Stimulated activated CD4-positive, alpha-beta T cell treated with anti-CD3 and anti-CD28 coated beads, Interleukin-4, amount 100 ng/mL, for 4 hours (primary cell): ENCODE results near the gene ECE1.
A peak's percentile ranks its signal among the peaks of the same experiment; 100 is the strongest.
"Not testable (repeated sequence)": the region's sequence is repeated elsewhere in the genome, so short reads cannot be mapped to it uniquely, and the experiment has no call there.

ENCODE experiments used
- DNase-seq, 2 experiments: peaks; one replicate each; pipeline ENCODE4 v3.0.0-alpha.2; 2020

Gene ECE1

GRCh38 chr1:21246905-21247642, 43.2 kb downstream of the ECE1 start:
- no peak for DNase-seq

DNA sequence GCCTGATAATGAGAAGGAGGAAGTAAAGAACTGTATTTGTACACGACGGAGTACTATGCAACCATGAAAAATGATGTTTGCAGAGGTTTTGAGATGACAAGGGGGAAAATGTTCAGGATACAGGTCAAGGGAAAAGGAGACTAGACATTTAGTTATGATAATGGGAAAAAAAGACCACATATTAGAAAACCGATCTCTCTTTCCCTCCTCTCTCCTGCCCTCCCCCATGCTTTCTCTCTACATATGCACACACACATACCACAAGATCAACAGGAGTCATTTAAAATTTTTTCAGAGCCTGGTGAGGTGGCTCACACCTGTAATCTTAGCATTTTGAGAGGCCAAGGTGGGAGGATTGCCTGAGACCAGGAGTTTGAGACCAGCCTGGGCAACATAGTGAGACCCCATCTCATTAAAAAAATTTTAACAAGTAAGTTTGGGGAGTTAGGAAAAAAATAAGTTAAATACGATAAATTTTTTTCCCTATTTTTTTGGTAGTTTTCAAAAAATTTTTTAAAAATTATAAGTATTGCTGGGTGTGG, 44.5 kb downstream of the ECE1 start:
- no peak for DNase-seq

- DNase-seq = no peak
Observed at GRCh38 chr1:21244986-21245687, 45.1 kb downstream of the ECE1 start.

DNA sequence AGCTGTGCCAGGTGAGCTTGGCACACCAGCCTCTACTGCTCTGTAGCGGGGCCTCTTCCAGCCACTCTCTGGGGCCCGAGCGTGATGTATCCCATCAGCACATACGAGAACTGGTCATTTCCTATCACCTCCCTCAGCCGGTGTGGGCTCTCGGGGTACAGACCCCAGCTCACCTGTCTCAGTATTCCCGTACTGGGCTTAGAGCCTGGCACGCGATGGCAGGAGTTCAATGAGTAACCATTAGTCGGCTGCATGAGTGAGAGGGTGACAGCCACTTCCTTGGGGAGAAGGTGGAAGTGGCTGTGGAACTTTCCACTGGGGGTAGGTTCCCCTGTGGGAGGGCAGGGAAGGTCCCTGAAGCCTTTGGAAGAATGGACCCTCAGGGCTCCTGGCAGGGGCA, 46.1 kb downstream of the ECE1 start:
- DNase-seq = no peak

- no peak for DNase-seq
Observed at GRCh38 chr1:21242846-21243245, 47.4 kb downstream of the ECE1 start.

GRCh38 chr1:21241771-21242581, 48.3 kb downstream of the ECE1 start:
- DNase-seq = no peak

DNA sequence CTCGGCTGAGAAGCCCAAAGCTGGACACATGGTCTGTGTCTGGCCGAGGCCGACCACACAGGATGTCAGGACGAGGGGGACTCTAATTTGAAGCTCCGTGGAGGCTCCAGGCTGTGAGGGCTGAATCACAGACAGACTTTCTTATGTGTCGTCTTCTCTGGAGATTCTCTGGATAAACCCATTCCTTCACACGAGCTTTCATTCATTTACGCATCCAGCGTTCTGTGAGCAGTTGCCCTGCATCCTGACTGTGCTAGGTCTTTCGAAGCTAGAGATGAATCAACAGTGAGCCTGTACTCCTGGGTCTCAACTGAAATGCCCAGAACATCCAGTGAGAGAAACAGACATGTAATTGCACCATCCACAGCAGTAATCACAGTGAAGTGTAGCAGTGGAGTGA, 49.6 kb downstream of the ECE1 start:
- no peak for DNase-seq

DNA sequence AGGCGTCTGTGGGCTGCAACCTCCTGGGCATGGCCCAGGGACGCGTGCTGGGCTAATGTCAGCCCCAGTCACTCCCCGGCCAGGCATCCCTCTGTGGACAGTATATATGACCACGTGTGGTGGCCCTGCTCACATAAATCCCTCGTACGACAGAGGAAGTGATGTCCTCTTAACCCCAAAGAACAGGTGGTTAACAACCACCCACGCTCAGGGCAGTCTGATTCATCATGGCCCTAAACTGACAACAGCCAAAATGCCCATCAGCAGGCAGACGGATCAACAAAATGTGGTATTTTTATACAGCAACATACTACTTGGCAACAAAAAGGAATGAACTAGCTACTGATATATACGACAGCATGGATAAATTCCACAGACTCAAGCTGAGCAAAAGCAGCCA, 51.0 kb downstream of the ECE1 start:
- DNase-seq = no peak

GRCh38 chr1:21238141-21238800, 52.0 kb downstream of the ECE1 start:
- DNase-seq = no peak

DNA sequence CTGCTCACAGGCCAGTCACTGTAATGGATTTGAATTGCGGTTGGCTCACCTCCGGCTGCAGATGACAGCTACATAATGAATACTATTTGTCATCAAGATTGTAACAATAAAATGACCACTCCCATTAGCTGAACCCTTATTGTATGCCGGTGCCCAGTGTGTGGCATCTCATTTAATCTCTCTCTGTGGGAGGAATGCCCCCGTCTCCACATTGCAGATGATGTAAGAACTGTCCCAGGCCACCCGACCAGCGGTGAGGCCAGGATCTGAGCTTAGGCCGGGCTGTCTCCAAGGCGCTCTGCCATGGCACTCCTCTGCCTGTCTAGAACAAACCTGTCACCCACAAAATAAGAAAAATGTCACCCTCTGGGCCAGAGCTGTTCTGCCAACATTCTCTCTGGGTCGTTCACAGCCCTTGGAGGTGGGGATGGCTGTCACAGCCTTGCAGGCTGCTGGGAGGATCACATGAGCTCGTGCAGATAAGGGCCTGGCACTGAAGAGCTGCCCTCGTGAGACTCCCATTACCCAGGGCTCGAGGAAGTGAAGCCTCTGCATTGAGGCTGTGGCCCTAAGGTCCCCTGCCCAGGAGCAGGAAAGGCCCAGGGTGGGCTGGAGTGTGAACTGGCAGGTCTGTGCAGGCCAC, 52.7 kb downstream of the ECE1 start:
- DNase-seq = no peak

GRCh38 chr1:21236178-21236577, 54.1 kb downstream of the ECE1 start:
- DNase-seq = no peak

DNA sequence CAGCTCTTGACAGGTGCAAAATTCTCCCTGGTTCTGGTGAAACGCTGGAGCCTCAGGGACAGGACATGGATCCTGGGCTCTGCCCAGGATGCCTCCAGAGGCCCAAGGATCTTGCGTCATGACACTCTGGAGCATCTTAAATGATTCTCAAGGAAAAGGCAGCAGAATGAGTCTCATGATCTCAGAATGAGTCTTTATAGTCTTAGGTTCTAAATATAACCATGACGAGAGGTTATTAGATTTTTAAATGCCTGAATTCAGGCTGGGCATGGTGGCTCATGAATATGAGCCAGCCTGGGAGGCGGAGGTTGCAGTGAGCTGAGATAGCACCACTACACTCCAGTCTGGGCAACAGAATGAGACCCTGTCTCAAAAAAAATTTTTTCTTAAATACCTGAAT, 55.5 kb downstream of the ECE1 start:
- no peak for DNase-seq

DNA sequence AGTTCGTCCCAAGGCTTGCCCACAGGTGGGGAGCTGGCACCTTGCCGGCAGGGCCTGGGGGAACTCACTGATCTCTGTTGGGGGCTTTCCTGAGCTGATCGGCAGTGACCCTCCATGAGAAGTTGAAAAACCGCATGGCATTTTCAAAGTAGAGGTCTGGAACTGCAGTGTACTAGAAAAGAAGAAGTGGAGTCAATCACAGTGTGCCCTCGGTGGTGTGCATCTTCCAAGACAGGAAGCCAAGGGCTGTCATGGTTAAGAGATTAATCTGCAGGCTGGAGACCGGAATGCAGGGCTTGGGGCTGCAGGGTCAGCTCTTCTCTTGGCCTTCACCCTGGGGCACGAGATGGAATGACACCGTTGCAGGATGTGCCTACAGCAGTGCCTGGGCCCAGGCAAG, 56.8 kb downstream of the ECE1 start:
- no peak for DNase-seq

DNA sequence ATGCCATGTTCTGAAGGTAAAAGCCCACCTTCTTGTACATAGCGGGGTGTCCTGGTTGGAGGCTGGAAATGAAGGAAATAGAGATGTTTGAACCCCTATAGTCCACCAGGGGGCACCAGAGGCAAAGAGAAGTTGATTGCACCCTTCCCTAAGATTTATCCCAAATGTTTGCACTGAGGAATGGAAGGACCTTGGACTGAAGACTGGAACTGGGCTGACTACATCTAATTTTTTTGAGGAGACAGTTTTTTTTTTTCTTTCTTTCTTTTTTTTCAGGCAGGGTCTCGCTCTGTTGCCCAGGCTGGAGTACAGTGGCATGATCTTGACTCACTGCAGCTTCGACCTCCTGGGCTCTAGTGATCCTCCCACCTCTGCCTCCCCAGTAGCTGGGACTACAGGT, 58.2 kb downstream of the ECE1 start:
- DNase-seq = no peak

GRCh38 chr1:21229246-21230000, 60.8 kb downstream of the ECE1 start:
- DNase-seq = no peak

- DNase-seq = not testable (repeated sequence)
Observed at GRCh38 chr1:21228224-21228623, 62.0 kb downstream of the ECE1 start.

- DNase-seq = no peak
Observed at GRCh38 chr1:21225065-21225464, 65.2 kb downstream of the ECE1 start.

DNA sequence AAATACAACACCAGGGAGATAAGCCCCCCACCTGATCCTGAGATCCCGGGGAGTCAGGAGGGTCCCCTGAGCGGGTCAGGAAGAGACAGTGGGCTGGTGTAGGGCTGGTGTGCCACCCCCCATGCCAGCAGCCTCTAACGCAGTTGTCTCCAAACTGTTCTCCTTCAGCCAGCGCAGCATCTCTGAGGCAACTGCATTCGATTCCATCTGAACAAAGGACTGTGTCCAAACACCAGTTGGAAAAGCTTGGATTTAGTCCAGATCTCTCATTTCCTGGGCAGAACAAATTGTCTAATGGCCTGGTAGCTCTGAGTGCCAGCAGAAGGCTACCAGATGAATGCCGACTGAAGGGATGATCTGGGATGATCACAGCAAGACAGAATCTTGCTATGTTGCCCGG, 69.4 kb downstream of the ECE1 start:
- no peak for DNase-seq

- DNase-seq = no peak
Observed at GRCh38 chr1:21219674-21220073, 70.6 kb downstream of the ECE1 start.

GRCh38 chr1:21217812-21218596, 72.3 kb downstream of the ECE1 start:
- peak in 1 of 2 experiments; percentile 24 for DNase-seq
